Naive B cell (primary cell): Measurements from ENCODE around the gene TMEM222. TPM values are rescaled to one million over a fixed set of nuclear protein-coding genes. Genes with fewer than 3 reads are reported as not detected.
"Not testable (repeated sequence)": the region's sequence is repeated elsewhere in the genome, so short reads cannot be mapped to it uniquely, and the experiment has no call there.

Source experiments
- ATAC-seq, 2 donors: fragments of 150-1000 bp; cut with Tn5 transposase; 2 replicates each; pipeline ENCODE4 v1.10.0; 2021; ENCODE audit warnings: low read depth in 2 of 2, mild to moderate bottlenecking in 2 of 2, moderate library complexity in 2 of 2
- DNase-seq: peaks from one replicate; pipeline ENCODE4 v3.0.0; 2022
- H3K27ac Mint-ChIP-seq, 6 donors: one replicate each; pipeline ENCODE4 v1.8.0; 2020 to 2022; ENCODE audit warnings: mild to moderate bottlenecking in 6 of 6, mixed read lengths in 6 of 6, moderate library complexity in 5 of 6, inconsistent platforms in 2 of 6
- H3K27me3 Mint-ChIP-seq, 3 donors: one replicate each; pipeline ENCODE4 v1.8.0; 2021 to 2022; ENCODE audit warnings: mixed read lengths in 3 of 3, mild to moderate bottlenecking in 1 of 3
- H3K36me3 Mint-ChIP-seq, 2 donors: one replicate each; pipeline ENCODE4 v1.8.0; 2020 to 2022; ENCODE audit warnings: mixed read lengths in 2 of 2, inconsistent platforms in 1 of 2, mild to moderate bottlenecking in 1 of 2
- H3K4me1 Mint-ChIP-seq, 3 donors: one replicate each; pipeline ENCODE4 v1.8.0; 2020 to 2022; ENCODE audit warnings: mixed read lengths in 3 of 3, inconsistent platforms in 1 of 3, mild to moderate bottlenecking in 1 of 3, moderate library complexity in 1 of 3
- H3K4me3 Mint-ChIP-seq, 8 donors: one replicate each; pipeline ENCODE4 v1.8.0; 2020 to 2022; ENCODE audit warnings: mild to moderate bottlenecking in 8 of 8, mixed read lengths in 8 of 8, moderate library complexity in 8 of 8, inconsistent platforms in 2 of 8
- H3K9me3 Mint-ChIP-seq, 7 donors: one replicate each; pipeline ENCODE4 v1.8.0; 2020 to 2022; ENCODE audit warnings: mixed read lengths in 7 of 7, mild to moderate bottlenecking in 5 of 7, inconsistent platforms in 2 of 7, moderate library complexity in 1 of 7
- polyA plus RNA-seq, 6 donors: library from polyadenylated mRNA; unstranded; fragments of 300-500 nt; fragmentation: Illumina TruSeq; gene quantifications; one replicate each; pipeline ENCODE4 v1.2.3, GENCODE V29; 2021; ENCODE audit warnings: low read depth in 6 of 6

Gene TMEM222
- polyA plus RNA-seq, 6 donors from 2014 or later, result 59.7 to 80.2 (median 74.2) TPM

- not testable (repeated sequence) for ATAC-seq, H3K36me3 Mint-ChIP-seq, H3K4me3 Mint-ChIP-seq, H3K27ac Mint-ChIP-seq, H3K9me3 Mint-ChIP-seq, DNase-seq
- Mint-ChIP-seq H3K27me3 (peaks cover 0 to 11% (median 6%) of the 10 kb centered on the region in 3 donors), H3K4me1 (peaks cover 16 to 22% (median 18%) of the 10 kb centered on the region in 3 donors)
Observed at GRCh38 chr1:27384797-27385196, 62.8 kb downstream of the TMEM222 start.

Other genes with a start within 250 kb of the TMEM222 start
- 1 to 10 TPM; 3.1 to 9.3 (median 4.0) TPM for gene SLC9A1, start 167.0 kb upstream of the TMEM222 start, polyA plus RNA-seq
- 10 to 100 TPM in 1 of 6 donors, 1 to 10 TPM in 5; 2.0 to 11.2 (median 8.2) TPM for gene WDTC1, start 87.5 kb upstream of the TMEM222 start, polyA plus RNA-seq
- gene SYTL1, start 19.9 kb downstream of the TMEM222 start, polyA plus RNA-seq, result 100 to 1,000 TPM in 1 of 6 donors, 10 to 100 TPM in 5; 63.3 to 110 (median 79.9) TPM
- gene MAP3K6, start 44.8 kb downstream of the TMEM222 start, polyA plus RNA-seq, result 1 to 10 TPM in 4 of 6 donors, under 1 TPM in 1, not detected in 1; 0.80 to 2.7 (median 2.0) TPM
- gene FCN3, start 52.7 kb downstream of the TMEM222 start, polyA plus RNA-seq, result not detected
- gene CD164L2, start 61.2 kb downstream of the TMEM222 start, polyA plus RNA-seq, result not detected
- under 1 TPM in 4 of 6 donors, not detected in 2; 0.12 to 0.64 (median 0.35) TPM for gene GPR3, start 70.5 kb downstream of the TMEM222 start, polyA plus RNA-seq
- 100 to 1,000 TPM in 2 of 6 donors, 10 to 100 TPM in 4; 33.1 to 121 (median 83.3) TPM for gene WASF2, start 168.0 kb downstream of the TMEM222 start, polyA plus RNA-seq